ENCODE data around the gene JAG2.

GRCh38 chr14:105144026-105144665 is 24.4 kb downstream of the JAG2 start:
- TF ChIP-seq SIN3A (IDR thresholded peaks at IDR 0.05; ENCODE audit: borderline replicate concordance, insufficient read depth, low read depth, low read length) (no peak), CTCF (IDR thresholded peaks at IDR 0.05) (no peak), POLR2AphosphoS5 (IDR thresholded peaks at IDR 0.05; ENCODE audit: low read depth, low read length) (no peak), REST (IDR thresholded peaks at IDR 0.05; ENCODE audit: insufficient read depth in 1 of 2, low read depth in 2 of 2, low read length in 1 of 2) (no peak), TCF7L2 (IDR thresholded peaks at IDR 0.05; ENCODE audit: low read depth, low read length) (no peak)

Data from Panc1 (cell line).